Glutamatergic neuron (in vitro differentiated cells): ENCODE data around the gene TGFBR2. TPM values are rescaled to one million over a fixed set of nuclear protein-coding genes. Genes with fewer than 3 reads are reported as not detected.

Experiments used
- DNase-seq: peaks from one replicate; pipeline ENCODE4 v3.0.0; 2022
- H3K27ac Mint-ChIP-seq: one replicate; pipeline ENCODE4 v1.8.0; 2020; ENCODE audit warnings: mild to moderate bottlenecking, mixed read lengths, inconsistent platforms; ENCODE audit not compliant: unreplicated experiment
- H3K27me3 Mint-ChIP-seq: one replicate; pipeline ENCODE4 v1.8.0; 2020; ENCODE audit warnings: mild to moderate bottlenecking, moderate library complexity, mixed read lengths, inconsistent platforms; ENCODE audit not compliant: unreplicated experiment
- H3K36me3 Mint-ChIP-seq: one replicate; pipeline ENCODE4 v1.8.0; 2020; ENCODE audit warnings: mild to moderate bottlenecking, mixed read lengths, inconsistent platforms; ENCODE audit not compliant: unreplicated experiment
- H3K4me1 Mint-ChIP-seq: one replicate; pipeline ENCODE4 v1.8.0; 2020; ENCODE audit warnings: mild to moderate bottlenecking, low read depth, mixed read lengths, inconsistent platforms; ENCODE audit not compliant: unreplicated experiment
- H3K4me3 Mint-ChIP-seq: one replicate; pipeline ENCODE4 v1.8.0; 2020; ENCODE audit warnings: mild to moderate bottlenecking, mixed read lengths, inconsistent platforms; ENCODE audit not compliant: unreplicated experiment
- H3K9me3 Mint-ChIP-seq: one replicate; pipeline ENCODE4 v1.8.0; 2020; ENCODE audit warnings: mild to moderate bottlenecking, moderate library complexity, mixed read lengths, inconsistent platforms; ENCODE audit not compliant: unreplicated experiment
- total RNA-seq: library from RNA; stranded (reverse); fragmentation: NEBNext Ultra II Directional; extraction: Animal tissue kit (Norgen Biotek cat#: 25700); gene quantifications from one replicate; pipeline ENCODE4 v1.2.1, GENCODE V29; 2021; ENCODE audit not compliant: unreplicated experiment
- TF ChIP-seq, protein P1 (sequence below): fragments of 200-600 bp; sonication (generic); IDR thresholded peaks from one replicate; pipeline ENCODE4 v1.5.0; 2021; ENCODE audit not compliant: partially characterized antibody, unreplicated experiment

Gene TGFBR2
- total RNA-seq, 1 donor from 2014 or later, result 0.96 TPM

- H3K9me3 Mint-ChIP-seq, result no peaks in the 10 kb centered on the region
- no peaks in the 10 kb centered on the region for H3K27me3 Mint-ChIP-seq
- no peak for DNase-seq
- no peak overlapping the region for H3K27ac Mint-ChIP-seq
- TF ChIP-seq, protein P1, sequence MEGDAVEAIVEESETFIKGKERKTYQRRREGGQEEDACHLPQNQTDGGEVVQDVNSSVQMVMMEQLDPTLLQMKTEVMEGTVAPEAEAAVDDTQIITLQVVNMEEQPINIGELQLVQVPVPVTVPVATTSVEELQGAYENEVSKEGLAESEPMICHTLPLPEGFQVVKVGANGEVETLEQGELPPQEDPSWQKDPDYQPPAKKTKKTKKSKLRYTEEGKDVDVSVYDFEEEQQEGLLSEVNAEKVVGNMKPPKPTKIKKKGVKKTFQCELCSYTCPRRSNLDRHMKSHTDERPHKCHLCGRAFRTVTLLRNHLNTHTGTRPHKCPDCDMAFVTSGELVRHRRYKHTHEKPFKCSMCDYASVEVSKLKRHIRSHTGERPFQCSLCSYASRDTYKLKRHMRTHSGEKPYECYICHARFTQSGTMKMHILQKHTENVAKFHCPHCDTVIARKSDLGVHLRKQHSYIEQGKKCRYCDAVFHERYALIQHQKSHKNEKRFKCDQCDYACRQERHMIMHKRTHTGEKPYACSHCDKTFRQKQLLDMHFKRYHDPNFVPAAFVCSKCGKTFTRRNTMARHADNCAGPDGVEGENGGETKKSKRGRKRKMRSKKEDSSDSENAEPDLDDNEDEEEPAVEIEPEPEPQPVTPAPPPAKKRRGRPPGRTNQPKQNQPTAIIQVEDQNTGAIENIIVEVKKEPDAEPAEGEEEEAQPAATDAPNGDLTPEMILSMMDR, result no peak
- H3K4me1 Mint-ChIP-seq, result peaks cover 12% of the 10 kb centered on the region
- no peak overlapping the region for H3K4me3 Mint-ChIP-seq
- H3K36me3 Mint-ChIP-seq, result no peaks in the 10 kb centered on the region
Measured at GRCh38 chr3:30600572-30600971, 5.8 kb upstream of the TGFBR2 start.

GRCh38 chr3:30602946-30603345, 3.5 kb upstream of the TGFBR2 start:
- Mint-ChIP-seq H3K27ac (no peak overlapping the region), H3K36me3 (no peaks in the 10 kb centered on the region), H3K27me3 (peaks cover 4% of the 10 kb centered on the region), H3K4me3 (no peak overlapping the region), H3K9me3 (peaks cover 3% of the 10 kb centered on the region), H3K4me1 (peaks cover 6% of the 10 kb centered on the region)
- TF ChIP-seq, protein P1, result no peak
- DNase-seq, result no peak

DNA sequence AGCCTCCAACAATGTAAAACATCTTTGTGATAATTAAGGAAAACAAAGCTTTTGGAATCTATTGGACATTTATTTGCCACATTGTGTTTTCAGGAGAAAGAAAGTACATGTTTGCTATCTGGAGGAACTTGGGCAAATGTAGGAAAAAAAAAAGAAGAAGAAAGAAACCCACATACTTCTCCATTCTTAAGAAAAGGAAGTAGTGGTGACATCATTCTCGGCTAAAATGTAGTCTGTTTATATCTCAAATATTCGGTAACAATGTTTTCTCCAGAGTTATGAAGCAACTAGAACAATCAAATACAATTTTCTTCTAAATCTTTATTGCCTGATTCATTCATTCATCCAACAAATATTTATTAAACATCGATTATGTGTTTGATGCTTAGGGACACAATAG, 2.3 kb upstream of the TGFBR2 start:
- DNase-seq, result no peak
- peaks cover 6% of the 10 kb centered on the region for H3K4me1 Mint-ChIP-seq
- H3K4me3 Mint-ChIP-seq, result no peak overlapping the region
- no peaks in the 10 kb centered on the region for H3K36me3 Mint-ChIP-seq
- no peak overlapping the region for H3K27ac Mint-ChIP-seq
- peaks cover 4% of the 10 kb centered on the region for H3K27me3 Mint-ChIP-seq
- peaks cover 3% of the 10 kb centered on the region for H3K9me3 Mint-ChIP-seq
- TF ChIP-seq, protein P1, result no peak

GRCh38 chr3:30604558-30604957, 1.8 kb upstream of the TGFBR2 start:
- TF ChIP-seq, protein P1, result no peak
- DNase-seq, result no peak
- H3K4me3 Mint-ChIP-seq, result no peak overlapping the region
- H3K27ac Mint-ChIP-seq, result no peak overlapping the region
- H3K27me3 Mint-ChIP-seq, result peaks cover 4% of the 10 kb centered on the region
- peaks cover 6% of the 10 kb centered on the region for H3K4me1 Mint-ChIP-seq
- H3K36me3 Mint-ChIP-seq, result no peaks in the 10 kb centered on the region
- H3K9me3 Mint-ChIP-seq, result peaks cover 3% of the 10 kb centered on the region

GRCh38 chr3:30605005-30605404, 1.4 kb upstream of the TGFBR2 start:
- Mint-ChIP-seq H3K9me3 (peaks cover 3% of the 10 kb centered on the region), H3K4me1 (peaks cover 6% of the 10 kb centered on the region), H3K36me3 (no peaks in the 10 kb centered on the region), H3K27ac (no peak overlapping the region), H3K4me3 (no peak overlapping the region), H3K27me3 (peaks cover 6% of the 10 kb centered on the region)
- TF ChIP-seq, protein P1, result no peak
- no peak for DNase-seq
